Activated naive CD4-positive, alpha-beta T cell treated with anti-CD3 and anti-CD28 coated beads, Interleukin-2, amount 10 ng/mL, durations not matched to agents 7 days and 5 days (primary cell): ENCODE measurements around the gene RALGAPA1.
"Not testable (repeated sequence)": the region's sequence is repeated elsewhere in the genome, so short reads cannot be mapped to it uniquely, and the experiment has no call there.

Source experiments
- CTCF ChIA-PET: fragments of 350-600 bp; sonication (Branson Sonifier 250); formaldehyde crosslinking; loops from one replicate; lab custom pipeline; 2021; ENCODE audit warnings: antibody characterized with exemption; lab: Charles Lee
- DNase-seq: peaks from one replicate; pipeline ENCODE4 v3.0.0-alpha.2; 2020
- H3K27ac Mint-ChIP-seq: one replicate; pipeline ENCODE4 v1.8.0; 2021; ENCODE audit warnings: mild to moderate bottlenecking, moderate library complexity, mixed read lengths
- H3K27me3 Mint-ChIP-seq: one replicate; pipeline ENCODE4 v1.8.0; 2021; ENCODE audit warnings: mild to moderate bottlenecking, mixed read lengths
- H3K36me3 Mint-ChIP-seq: one replicate; pipeline ENCODE4 v1.8.0; 2021; ENCODE audit warnings: mixed read lengths
- H3K4me1 Mint-ChIP-seq: one replicate; pipeline ENCODE4 v1.8.0; 2021; ENCODE audit warnings: mixed read lengths
- H3K4me3 Mint-ChIP-seq: one replicate; pipeline ENCODE4 v1.8.0; 2021; ENCODE audit warnings: mild to moderate bottlenecking, moderate library complexity, mixed read lengths
- H3K9me3 Mint-ChIP-seq: one replicate; pipeline ENCODE4 v1.8.0; 2021; ENCODE audit warnings: mixed read lengths

RALGAPA1 gene

DNA sequence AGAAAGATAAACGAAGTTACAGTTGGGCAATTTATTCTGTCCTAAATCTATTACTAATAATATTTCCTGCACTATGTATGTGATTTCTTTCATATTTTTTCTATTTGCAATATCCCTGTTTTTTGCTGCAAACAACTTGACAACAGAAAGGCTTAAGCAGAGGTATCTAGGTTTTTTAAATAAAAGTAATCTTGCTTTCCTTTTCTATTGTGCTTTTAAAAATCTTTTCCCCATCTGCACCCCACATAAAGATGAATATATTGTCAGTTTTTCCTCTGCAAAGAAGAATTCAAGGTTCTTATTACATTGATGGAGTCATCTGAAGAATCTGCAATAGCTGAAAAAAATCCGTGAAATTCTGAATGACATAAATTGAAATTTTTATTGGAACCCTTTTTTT is 502 bp upstream of the RALGAPA1 start:
- Mint-ChIP-seq H3K4me3 (peak overlapping the region; percentile 99), H3K36me3 (peaks cover 2% of the 10 kb centered on the region)

DNA sequence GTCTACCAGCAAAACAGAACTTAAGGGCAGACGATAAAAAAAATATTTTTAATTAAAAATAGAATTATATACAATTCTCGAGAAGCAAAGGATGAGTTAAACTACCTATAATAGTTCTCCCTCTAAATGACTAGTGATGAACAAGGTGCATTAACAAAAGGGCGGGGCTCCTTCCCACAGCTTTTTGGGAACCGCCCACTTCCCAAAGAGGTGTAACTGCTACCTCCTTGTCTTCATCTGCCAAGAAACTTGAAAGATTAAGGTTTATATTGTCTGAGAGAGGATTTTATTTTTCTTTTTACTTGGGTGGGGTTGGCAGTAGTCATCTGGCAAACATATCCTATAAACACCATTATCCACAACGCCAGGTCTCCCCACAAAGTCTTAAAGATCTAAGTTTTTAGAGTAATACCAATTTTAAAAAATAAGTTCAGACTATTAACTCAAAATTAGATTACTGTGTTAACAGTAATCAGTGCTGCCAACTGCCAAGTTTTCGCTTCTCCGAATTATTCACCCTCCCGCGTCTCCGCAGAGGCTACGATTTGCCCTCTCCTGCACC is 938 bp downstream of the RALGAPA1 start:
- peaks cover 4% of the 10 kb centered on the region for H3K27me3 Mint-ChIP-seq
- CTCF ChIA-PET: interaction anchor here (1.8 to 2.2 kb wide), 2 partner anchors 10 to 18 kb away, joined by 6 to 10 read pairs; partner anchors contain the start of gene BRMS1L
- peak overlapping the region; percentile 99 for H3K4me3 Mint-ChIP-seq
- no peaks in the 10 kb centered on the region for H3K9me3 Mint-ChIP-seq
- peak overlapping the region; percentile 98 for H3K27ac Mint-ChIP-seq
- peak; percentile 36 for DNase-seq
- peaks cover 31% of the 10 kb centered on the region for H3K4me1 Mint-ChIP-seq
- peaks cover 2% of the 10 kb centered on the region for H3K36me3 Mint-ChIP-seq

More for the DNA sequence above, 502 bp upstream of the RALGAPA1 start:
- Mint-ChIP-seq H3K27ac (peak overlapping the region; percentile 98), H3K27me3 (peaks cover 4% of the 10 kb centered on the region), H3K4me1 (peaks cover 31% of the 10 kb centered on the region), H3K9me3 (no peaks in the 10 kb centered on the region)
- DNase-seq: no peak
- CTCF ChIA-PET: interaction anchor here (0.9 kb wide), 1 partner anchor 12 kb away, joined by 3 read pairs; no protein-coding TSS in a partner anchor

GRCh38 chr14:35807131-35807961 is 1.7 kb downstream of the RALGAPA1 start:
- CTCF ChIA-PET: interaction anchor here (1.0 to 2.2 kb wide), 5 partner anchors 10 to 120 kb away, joined by 3 to 10 read pairs (median 4); partner anchors contain the start of gene BRMS1L
- H3K36me3 Mint-ChIP-seq: peaks cover 2% of the 10 kb centered on the region
- peak overlapping the region; percentile 99 for H3K4me3 Mint-ChIP-seq
- no peak for DNase-seq
- H3K27ac Mint-ChIP-seq: peak overlapping the region; percentile 67
- H3K27me3 Mint-ChIP-seq: peaks cover 4% of the 10 kb centered on the region
- peaks cover 31% of the 10 kb centered on the region for H3K4me1 Mint-ChIP-seq
- H3K9me3 Mint-ChIP-seq: peaks cover under 1% of the 10 kb centered on the region

GRCh38 chr14:35806006-35806907 is 2.8 kb downstream of the RALGAPA1 start:
- Mint-ChIP-seq H3K27ac (no peak overlapping the region), H3K36me3 (peaks cover 3% of the 10 kb centered on the region), H3K4me3 (no peak overlapping the region), H3K27me3 (peaks cover 4% of the 10 kb centered on the region), H3K9me3 (peaks cover 1% of the 10 kb centered on the region), H3K4me1 (peaks cover 35% of the 10 kb centered on the region)
- CTCF ChIA-PET: interaction anchor here (1.0 to 2.2 kb wide), 4 partner anchors 11 to 119 kb away, joined by 3 to 10 read pairs (median 5); partner anchors contain the start of gene BRMS1L
- DNase-seq: no peak

DNA sequence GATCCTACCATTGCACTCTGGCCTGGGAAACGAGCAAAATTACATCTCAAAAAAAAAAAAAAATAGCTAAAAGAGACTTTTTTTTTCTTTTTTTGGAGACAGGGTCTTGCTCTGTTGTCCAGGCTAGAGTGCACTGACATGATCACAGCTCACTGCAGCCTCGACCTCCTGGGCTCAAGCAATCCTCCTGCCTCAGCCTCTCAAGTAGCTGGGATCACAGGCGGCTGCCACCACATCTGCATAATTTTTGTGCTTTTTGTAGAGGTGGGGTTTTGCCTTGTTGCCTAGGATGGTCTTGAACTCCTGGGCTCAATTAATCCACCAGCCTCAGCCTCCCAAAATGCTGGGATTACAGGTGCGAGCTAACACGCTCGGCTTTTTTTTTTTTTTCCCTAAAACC is 11.3 kb downstream of the RALGAPA1 start:
- peaks cover 1% of the 10 kb centered on the region for H3K9me3 Mint-ChIP-seq
- peaks cover 5% of the 10 kb centered on the region for H3K36me3 Mint-ChIP-seq
- no peak overlapping the region for H3K27ac Mint-ChIP-seq
- H3K27me3 Mint-ChIP-seq: no peaks in the 10 kb centered on the region
- no peak for DNase-seq
- no peak overlapping the region for H3K4me3 Mint-ChIP-seq
- CTCF ChIA-PET: interaction anchor here (0.8 kb wide), 1 partner anchor 83 kb away, joined by 4 read pairs; no protein-coding TSS in a partner anchor
- H3K4me1 Mint-ChIP-seq: peaks cover 15% of the 10 kb centered on the region

DNA sequence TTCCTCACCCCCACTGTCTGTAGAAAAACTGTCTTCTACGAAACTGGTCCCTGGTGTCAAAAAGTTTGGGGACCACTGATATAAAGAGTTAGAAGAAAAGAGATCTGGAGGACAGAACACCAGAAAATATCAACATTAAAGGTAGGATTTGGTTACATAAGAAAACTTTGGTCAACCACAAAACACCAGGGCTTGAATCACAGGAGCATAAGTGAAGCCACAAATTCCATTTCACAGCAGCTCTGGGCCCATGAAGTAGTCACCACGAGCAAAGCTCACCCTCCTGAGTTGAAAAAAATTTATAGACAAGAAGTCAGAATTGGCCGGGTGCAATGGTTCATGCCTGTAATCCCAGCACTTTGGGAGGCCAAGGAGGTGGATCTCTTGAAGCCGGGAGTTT is 19.4 kb downstream of the RALGAPA1 start:
- Mint-ChIP-seq H3K27me3 (no peaks in the 10 kb centered on the region), H3K27ac (no peak overlapping the region), H3K9me3 (no peaks in the 10 kb centered on the region), H3K36me3 (peaks cover 5% of the 10 kb centered on the region), H3K4me1 (peaks cover 14% of the 10 kb centered on the region), H3K4me3 (no peak overlapping the region)
- no peak for DNase-seq
- CTCF ChIA-PET: no interaction called here

GRCh38 chr14:35786856-35787255 is 22.2 kb downstream of the RALGAPA1 start:
- peaks cover 16% of the 10 kb centered on the region for H3K4me1 Mint-ChIP-seq
- no peaks in the 10 kb centered on the region for H3K9me3 Mint-ChIP-seq

DNA sequence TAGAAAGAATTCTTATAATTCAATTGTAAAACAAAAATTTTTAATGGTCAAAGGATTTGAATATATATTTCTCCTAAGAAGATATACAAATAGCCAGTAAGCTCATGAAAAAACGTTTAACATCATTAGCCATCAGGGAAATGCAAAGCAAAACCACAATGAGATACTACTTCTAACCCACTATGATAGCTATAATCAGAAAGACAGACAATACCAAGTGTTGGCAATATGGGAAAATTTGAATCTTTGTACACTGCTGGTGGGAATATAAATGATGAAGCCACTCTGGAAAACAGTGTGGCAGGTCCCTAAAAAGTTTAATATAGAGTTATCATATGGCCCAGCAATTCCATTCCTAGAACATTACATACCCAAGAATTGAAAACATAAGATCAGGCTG is 25.4 kb downstream of the RALGAPA1 start:
- no peak overlapping the region for H3K27ac Mint-ChIP-seq
- CTCF ChIA-PET: no interaction called here
- H3K4me3 Mint-ChIP-seq: no peak overlapping the region
- H3K9me3 Mint-ChIP-seq: peaks cover 15% of the 10 kb centered on the region
- H3K27me3 Mint-ChIP-seq: no peaks in the 10 kb centered on the region
- peaks cover 2% of the 10 kb centered on the region for H3K4me1 Mint-ChIP-seq
- H3K36me3 Mint-ChIP-seq: peaks cover 7% of the 10 kb centered on the region
- DNase-seq: no peak

More at GRCh38 chr14:35786856-35787255, 22.2 kb downstream of the RALGAPA1 start:
- CTCF ChIA-PET: interaction anchor here (0.7 kb wide), 1 partner anchor 332 kb away, joined by 3 read pairs; no protein-coding TSS in a partner anchor
- no peaks in the 10 kb centered on the region for H3K27me3 Mint-ChIP-seq
- no peak overlapping the region for H3K27ac Mint-ChIP-seq
- DNase-seq: no peak
- no peak overlapping the region for H3K4me3 Mint-ChIP-seq
- H3K36me3 Mint-ChIP-seq: peaks cover 7% of the 10 kb centered on the region

DNA sequence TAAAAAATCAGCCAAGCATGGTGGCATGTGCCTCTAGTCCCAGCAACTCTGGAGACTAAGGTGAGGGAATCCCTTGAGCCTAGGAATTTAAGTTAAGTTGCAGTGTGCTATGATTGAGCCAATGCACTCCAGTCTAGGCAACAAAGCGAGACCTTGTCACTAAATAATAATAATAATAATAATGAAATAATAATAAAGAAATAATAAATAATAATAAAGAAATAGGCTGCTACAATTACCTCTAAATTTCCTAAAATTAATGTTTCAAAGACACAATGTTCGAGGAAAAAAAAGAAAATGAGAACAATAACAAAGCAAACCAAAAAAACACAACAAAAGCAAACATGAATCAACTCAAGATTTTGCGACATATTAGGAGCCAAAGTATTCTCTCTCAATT is 29.7 kb downstream of the RALGAPA1 start:
- no peaks in the 10 kb centered on the region for H3K27me3 Mint-ChIP-seq
- peaks cover 15% of the 10 kb centered on the region for H3K9me3 Mint-ChIP-seq
- H3K27ac Mint-ChIP-seq: no peak overlapping the region
- no peak for DNase-seq
- peaks cover under 1% of the 10 kb centered on the region for H3K4me1 Mint-ChIP-seq
- H3K4me3 Mint-ChIP-seq: no peak overlapping the region
- CTCF ChIA-PET: no interaction called here
- H3K36me3 Mint-ChIP-seq: peaks cover 9% of the 10 kb centered on the region

DNA sequence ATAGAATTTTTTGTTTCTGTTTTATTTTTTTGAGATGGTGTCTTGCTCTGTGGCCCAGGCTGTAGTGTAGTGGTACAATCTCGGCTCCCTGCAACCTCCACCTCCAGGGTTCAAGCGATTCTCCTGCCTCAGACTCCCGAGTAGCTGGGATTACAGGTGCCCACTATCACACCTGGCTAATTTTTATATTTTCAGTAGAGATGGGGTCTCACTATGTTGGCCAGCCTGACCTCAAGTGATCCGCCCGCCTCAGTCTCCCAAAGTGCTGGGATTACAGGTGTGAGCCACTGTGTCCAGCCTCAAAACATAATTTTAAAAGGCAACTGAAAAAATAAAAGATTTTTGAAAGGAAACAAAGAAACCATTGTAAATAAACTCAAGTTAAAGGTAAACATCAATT is 31.5 kb downstream of the RALGAPA1 start:
- CTCF ChIA-PET, DNase-seq: not testable (repeated sequence)

GRCh38 chr14:35776823-35777222 is 32.3 kb downstream of the RALGAPA1 start:
- Mint-ChIP-seq H3K27ac (no peak overlapping the region), H3K4me3 (no peak overlapping the region), H3K9me3 (peaks cover 15% of the 10 kb centered on the region), H3K4me1 (no peaks in the 10 kb centered on the region), H3K27me3 (no peaks in the 10 kb centered on the region), H3K36me3 (peaks cover 12% of the 10 kb centered on the region)
- CTCF ChIA-PET: no interaction called here
- DNase-seq: no peak

More for the DNA sequence above, 31.5 kb downstream of the RALGAPA1 start:
- H3K4me3 Mint-ChIP-seq, H3K27ac Mint-ChIP-seq, H3K27me3 Mint-ChIP-seq, H3K4me1 Mint-ChIP-seq: not testable (repeated sequence)
- peaks cover 15% of the 10 kb centered on the region for H3K9me3 Mint-ChIP-seq
- peaks cover 12% of the 10 kb centered on the region for H3K36me3 Mint-ChIP-seq

DNA sequence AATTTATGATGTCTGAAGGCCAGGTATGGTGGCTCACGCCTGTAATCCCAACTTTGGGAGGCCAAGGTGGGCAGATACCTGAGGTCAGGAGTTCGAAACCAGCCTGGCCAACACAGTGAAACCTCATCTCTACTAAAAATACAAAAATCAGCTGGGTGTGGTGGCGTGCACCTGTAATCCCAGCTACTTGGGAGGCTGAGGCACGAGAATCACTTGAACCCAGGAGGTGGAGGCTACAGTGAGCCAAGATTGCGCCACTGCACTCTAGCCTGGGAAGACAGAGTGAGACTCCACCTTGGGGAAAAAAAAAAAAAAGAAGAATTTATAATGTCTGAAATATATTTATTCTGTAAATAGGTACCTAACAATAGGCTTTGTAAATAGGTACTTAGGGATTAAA is 33.0 kb downstream of the RALGAPA1 start:
- Mint-ChIP-seq H3K36me3 (peaks cover 13% of the 10 kb centered on the region), H3K9me3 (peaks cover 10% of the 10 kb centered on the region)
- not testable (repeated sequence) for H3K4me1 Mint-ChIP-seq, DNase-seq, H3K27me3 Mint-ChIP-seq, H3K27ac Mint-ChIP-seq, H3K4me3 Mint-ChIP-seq
- CTCF ChIA-PET: interaction anchor here (0.5 kb wide), 1 partner anchor 337 kb away, joined by 3 read pairs; no protein-coding TSS in a partner anchor

DNA sequence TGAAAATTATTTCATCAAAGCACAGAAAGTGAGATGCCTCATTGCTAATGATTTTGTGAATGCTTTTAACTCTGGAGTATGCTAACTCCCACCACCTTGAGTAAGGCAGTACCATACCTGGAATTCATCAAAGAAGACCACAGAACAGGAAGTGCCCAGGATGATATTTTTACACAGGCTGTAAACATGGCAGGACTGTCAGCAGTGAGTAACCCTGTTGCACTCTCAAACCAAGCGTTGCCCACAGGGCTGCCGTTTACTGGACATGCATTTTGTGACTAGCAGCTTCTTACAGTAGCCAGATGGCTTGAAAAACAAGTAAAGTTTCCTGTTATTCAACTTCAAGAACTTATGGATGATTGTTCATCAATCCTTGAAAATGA is 42.4 kb downstream of the RALGAPA1 start:
- CTCF ChIA-PET: no interaction called here
- peaks cover 28% of the 10 kb centered on the region for H3K4me1 Mint-ChIP-seq
- H3K36me3 Mint-ChIP-seq: peaks cover 18% of the 10 kb centered on the region
- H3K27me3 Mint-ChIP-seq: no peaks in the 10 kb centered on the region
- DNase-seq: peak; percentile 45
- no peak overlapping the region for H3K4me3 Mint-ChIP-seq
- no peaks in the 10 kb centered on the region for H3K9me3 Mint-ChIP-seq
- peak overlapping the region; percentile 82 for H3K27ac Mint-ChIP-seq
